ENCODE measurements around the gene PI16.

The PI16 gene

DNA sequence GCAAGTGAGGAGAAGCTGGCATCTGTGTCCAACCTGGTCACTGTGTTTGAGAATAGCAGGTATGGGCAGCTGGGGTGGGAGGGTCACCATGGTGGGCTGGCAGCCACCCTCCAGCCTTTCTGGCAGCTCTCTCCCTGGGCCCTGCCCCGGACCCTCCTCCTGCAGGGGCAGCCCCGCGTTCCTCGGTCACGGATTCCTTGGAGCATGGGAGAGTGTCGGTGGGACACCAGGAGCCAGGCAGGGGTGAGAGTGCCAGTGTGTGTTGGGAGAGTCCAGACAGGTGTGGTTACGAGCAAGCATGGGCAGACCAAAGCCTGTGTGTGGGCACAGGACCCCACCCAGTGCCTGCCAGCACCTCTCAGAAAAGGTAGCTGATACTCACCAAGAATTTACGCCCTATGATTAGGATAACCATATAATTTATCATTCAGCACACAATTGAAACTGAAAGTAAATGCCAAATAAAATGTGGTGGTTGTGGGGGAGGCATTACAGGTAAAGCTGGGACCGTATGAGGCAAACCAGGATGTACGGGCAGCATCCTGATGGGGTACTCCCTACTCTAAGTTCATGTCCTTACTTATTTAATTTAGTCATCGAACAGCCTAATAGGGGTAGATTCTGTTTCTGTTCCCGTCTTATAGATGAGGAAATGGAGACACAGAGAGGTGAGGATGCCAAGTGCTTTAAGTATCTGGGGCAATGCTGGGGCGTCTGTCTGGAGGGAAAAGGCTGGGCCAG, 51.5 kb downstream of the PI16 start:
- DNase-seq: peak; percentile 67

DNA sequence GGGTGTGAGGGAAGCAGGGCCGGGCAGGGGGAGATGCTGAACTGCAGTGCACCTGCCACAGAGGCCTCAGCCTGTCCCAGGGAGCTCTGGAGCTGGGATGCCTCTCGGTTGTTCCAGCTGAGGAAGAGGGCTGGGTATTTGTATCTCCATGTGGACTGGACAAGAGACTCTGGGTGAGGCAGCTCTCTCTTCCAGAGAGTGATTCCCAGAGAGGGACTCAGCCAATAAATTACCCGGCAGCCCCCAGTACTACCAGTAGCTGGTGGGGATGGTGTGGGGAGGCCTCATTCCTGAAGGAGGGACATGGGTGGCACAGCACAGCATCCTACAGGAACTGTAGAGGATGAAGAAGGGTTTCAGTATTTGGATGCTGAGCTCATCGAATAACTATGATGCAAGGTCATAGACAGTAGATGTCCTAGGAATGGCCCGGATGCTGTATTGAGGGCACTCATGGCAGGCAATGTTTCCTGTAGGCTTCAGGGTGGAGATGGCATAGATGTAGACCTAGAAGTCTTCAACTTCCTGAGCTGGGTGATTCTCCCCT, 52.3 kb downstream of the PI16 start:
- DNase-seq: peak; percentile 81

DNA sequence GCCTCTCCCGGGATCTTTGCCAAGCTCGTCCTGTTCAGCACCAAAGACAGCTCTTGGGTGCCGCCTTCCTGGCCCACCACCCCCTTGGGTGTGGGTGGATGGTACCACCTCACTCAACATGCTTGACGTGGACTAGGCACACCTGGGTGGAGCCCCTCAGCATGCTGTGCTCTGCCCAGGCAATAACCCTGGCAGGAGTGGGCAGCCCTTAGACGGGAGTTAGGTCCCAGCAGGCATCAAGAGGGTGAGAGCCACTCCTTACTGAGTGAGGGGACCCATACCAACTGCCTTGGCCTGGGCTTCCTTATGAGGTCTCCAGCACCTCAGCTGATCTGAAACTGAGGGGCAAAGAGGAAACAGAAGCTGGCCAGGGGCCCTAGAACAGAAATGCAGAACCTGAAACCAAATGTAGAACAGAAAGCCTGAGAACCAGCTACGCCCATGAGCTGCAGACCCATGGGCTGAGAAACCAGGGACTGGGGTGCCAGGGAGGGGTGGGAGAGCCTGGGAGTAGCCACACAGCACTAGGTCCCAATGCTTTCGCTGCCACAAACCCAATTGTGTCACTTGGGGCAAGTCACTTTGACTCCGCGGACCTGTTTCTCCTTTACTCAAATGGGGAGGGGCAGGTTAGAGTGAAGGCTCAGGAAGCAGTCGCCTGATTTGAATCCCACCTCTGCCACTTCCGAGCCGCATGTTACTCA, 53.0 kb downstream of the PI16 start:
- peak; percentile 95 for DNase-seq

DNA sequence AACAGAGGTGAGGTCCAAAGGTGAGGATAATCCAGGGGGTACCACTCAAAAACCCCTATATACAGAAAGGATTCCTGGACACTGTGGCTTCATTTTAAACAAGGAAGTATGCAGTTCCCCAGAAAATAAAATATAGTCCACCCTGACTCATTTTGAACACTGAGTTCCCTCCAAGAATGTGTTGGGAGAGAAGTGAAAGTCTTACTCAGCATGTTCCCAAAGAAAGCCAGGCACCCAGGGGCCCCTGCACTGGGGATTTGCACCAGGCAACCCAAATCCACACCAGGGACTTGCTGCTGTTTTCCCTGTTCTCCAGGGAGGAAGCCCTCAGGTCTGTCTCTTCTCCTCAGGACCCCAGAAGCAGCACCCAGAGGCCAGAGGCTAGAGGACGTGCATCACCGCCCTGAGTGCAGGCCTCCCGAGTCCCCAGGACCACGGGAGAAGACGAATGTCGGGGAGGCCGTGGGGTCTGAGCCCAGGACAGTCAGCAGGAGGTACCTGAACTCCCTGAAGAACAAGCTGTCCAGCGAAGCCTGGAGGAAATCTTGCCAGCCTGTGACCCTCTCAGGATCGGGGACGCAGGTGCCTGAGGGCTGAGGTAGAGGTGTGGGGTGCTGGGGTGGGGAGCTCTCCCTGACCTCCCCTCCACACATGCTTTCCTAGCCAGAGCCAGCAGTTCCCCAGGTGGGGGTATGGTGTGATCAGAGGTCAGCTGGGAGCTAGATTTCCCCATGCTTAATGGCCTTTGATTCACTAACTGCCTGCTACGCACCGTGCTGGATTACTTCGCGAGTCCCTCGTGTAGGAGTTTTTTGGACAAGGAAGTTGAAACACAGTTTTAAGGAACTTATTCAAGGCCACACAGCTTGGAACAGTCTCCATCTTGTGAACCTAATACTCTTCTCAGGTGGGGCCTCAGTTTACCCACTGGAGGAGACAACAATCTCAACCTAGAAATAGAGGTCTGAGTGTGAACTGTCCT, 54.2 kb downstream of the PI16 start:
- peak; percentile 83 for DNase-seq

DNA sequence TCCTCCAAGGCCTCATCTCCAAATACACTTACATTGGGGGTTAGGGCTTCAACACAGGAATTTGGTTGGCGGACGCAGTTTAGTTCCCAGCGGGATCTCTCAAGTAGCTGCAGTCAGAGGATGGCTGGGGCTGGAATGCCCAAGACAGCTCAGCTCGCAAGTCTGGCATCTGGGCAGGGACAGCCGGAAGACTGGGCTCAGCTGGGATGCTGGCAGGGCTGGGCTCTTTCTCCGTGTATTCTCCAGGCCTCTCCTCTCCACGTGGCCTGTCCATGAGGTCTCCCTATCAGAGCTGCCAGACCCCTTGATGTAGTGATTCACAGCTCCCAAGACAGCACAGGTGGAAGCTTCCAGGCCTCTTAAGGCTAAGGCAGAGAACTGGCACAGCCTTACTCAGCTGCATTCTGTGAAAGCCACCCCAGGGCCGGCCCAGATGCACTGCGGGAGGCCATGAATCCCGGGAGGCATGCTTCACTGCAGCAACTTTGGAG, 55.9 kb downstream of the PI16 start:
- no peak for DNase-seq

DNA sequence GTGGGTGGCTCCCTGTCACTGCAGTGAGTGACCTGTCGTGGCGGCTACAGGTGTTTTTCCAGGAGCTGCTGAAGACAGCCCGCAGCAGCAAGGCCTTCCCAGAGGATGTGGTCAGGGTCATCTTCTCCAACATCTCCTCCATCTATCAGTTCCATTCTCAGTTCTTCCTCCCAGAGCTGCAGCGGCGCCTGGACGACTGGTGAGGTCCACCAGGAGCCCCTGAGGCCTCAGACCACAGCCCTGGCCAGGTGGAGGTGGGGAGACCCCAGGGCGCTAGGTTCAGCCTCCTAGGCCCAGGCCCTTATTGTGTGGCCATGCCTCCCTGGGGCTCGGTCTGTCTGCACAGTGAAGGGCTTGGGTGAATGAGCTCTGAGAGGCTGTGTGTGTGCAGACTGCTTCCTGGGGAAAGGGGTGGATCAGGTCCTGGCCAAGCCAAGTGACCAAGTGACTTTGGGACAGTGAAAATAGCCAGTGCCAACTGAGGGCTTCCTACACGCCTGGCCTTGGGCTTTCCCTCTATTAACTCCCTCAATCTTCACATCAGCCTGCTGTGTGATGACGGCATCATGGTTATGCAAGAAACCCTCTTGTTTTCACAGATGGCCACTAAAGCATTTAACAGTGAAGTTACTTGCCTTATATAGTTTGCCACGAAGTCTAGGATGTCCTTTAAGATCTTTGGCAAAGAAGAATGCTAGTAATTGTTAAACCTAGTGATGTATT, 57.3 kb downstream of the PI16 start:
- peak; percentile 82 for DNase-seq

DNA sequence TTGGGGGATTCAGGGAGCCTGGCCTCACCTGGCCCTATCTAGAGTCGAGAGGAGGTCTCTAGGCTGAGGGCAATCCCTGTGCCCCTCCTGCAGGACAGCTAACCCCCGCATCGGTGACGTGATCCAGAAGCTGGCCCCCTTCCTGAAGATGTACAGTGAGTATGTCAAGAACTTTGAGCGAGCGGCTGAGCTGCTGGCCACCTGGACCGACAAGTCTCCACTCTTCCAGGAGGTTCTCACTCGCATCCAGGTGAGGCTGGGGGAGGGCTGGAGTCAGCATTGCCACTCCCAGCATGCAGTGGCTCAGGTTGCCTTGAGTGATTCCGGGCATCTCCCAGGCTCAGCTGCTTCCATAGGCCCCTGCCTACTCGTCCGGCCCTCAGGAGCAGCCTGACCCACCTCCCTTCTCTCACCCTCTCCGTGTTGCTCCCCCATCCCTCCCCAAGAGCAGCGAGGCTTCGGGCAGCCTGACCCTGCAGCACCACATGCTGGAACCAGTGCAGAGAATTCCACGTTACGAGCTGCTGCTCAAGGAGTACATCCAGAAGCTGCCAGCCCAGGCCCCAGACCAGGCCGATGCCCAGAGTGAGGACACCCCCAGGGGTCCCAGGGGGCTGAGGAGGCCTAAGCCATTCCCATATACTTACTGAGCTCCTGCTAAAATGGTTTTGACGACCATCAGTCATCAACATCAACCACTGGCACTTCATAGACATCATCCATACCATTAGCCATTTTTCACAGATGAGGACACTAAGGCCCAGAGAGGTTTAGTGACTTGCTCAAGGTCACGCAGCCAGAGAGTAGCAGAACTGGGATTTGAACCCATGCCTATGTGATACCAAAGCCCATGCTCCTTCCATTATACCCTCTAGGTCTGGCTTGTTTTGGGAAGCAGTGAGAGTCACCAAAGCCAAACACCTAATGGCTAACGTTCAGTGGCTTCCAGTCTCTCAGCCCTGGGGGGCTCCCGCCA, 59.3 kb downstream of the PI16 start:
- DNase-seq: no peak
